ENCODE measurements around the gene LUC7L3.
A peak's percentile ranks its signal among the peaks of the same experiment; 100 is the strongest.

Gene LUC7L3

DNA sequence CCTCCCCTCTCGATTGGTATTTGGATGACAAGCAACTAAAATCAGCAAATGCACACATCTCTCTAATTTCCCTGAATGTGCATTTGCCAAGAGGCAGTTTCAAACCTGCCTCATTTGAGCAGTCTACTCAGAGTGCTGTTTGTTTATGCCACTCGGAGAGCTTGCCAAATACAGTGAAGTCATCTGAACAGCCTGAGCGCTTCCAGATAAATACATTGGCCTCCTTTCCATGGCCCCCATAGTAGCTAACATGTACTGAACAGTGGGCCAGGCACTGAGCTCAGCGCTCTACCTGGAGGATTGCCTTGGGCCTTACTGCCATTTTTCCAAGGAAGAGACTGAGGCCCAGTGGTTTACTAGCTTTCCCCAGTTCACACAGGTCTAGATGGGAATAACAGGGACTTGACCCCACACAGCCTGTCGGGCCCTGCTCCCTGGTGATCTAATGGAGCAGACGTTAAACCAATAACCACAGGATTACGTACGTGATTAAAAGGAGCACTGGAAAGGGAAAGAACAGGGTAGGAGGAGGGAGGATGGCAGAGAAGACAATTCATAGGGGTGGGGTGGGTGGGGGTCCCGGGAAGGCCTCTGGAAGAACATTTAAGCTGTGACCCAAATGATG, 66.7 kb downstream of the LUC7L3 start:
- Histone ChIP-seq H3K27ac (replicated peaks) (no peak overlapping the region), H3K27me3 (ENCODE audit: insufficient read depth, poor library complexity, severe bottlenecking) (no peaks in the 10 kb centered on the region), H3K4me3 (replicated peaks; ENCODE audit: insufficient read depth, low read length) (no peak overlapping the region)
- no peak for DNase-seq (ENCODE audit: low read depth in 1 of 2, low spot score in 1 of 2)
- TF ChIP-seq POLR2AphosphoS5 (IDR thresholded peaks at IDR 0.05; ENCODE audit: low read depth) (no peak), GABPA (IDR thresholded peaks at IDR 0.05; ENCODE audit: low read depth) (no peak)
- TF ChIP-seq, protein P1, sequence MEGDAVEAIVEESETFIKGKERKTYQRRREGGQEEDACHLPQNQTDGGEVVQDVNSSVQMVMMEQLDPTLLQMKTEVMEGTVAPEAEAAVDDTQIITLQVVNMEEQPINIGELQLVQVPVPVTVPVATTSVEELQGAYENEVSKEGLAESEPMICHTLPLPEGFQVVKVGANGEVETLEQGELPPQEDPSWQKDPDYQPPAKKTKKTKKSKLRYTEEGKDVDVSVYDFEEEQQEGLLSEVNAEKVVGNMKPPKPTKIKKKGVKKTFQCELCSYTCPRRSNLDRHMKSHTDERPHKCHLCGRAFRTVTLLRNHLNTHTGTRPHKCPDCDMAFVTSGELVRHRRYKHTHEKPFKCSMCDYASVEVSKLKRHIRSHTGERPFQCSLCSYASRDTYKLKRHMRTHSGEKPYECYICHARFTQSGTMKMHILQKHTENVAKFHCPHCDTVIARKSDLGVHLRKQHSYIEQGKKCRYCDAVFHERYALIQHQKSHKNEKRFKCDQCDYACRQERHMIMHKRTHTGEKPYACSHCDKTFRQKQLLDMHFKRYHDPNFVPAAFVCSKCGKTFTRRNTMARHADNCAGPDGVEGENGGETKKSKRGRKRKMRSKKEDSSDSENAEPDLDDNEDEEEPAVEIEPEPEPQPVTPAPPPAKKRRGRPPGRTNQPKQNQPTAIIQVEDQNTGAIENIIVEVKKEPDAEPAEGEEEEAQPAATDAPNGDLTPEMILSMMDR (IDR thresholded peaks at IDR 0.05; ENCODE audit: insufficient read depth, low read length): no peak

DNA sequence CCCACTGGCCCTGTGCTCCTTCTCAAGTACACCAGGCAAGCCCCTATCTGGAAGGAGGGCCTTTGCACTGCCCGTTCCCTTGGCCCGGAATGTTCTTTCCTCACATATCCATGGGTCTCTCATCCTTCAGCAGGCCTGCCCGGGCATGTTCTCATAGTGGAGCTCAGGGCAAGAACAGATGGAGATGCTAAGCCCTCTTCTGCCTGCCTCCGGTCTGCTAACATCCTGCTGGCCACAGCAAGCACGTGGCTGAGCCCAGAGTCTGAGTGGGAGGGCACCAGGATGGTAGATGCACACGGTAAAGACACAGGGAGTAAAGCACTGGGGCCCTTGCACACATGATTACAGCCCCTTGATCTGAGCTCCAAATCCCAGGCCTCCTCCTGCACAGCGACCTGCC, 67.7 kb downstream of the LUC7L3 start:
- no peak overlapping the region for H3K27ac ChIP-seq (replicated peaks)
- no peaks in the 10 kb centered on the region for H3K27me3 ChIP-seq (ENCODE audit: insufficient read depth, poor library complexity, severe bottlenecking)
- no peak for DNase-seq (ENCODE audit: low read depth in 1 of 2, low spot score in 1 of 2)
- TF ChIP-seq SPI1 (IDR thresholded peaks at IDR 0.05; ENCODE audit: borderline replicate concordance, low read depth) (no peak), GABPA (IDR thresholded peaks at IDR 0.05; ENCODE audit: low read depth) (no peak), POLR2AphosphoS5 (IDR thresholded peaks at IDR 0.05; ENCODE audit: low read depth) (no peak)
- TF ChIP-seq, protein P2, sequence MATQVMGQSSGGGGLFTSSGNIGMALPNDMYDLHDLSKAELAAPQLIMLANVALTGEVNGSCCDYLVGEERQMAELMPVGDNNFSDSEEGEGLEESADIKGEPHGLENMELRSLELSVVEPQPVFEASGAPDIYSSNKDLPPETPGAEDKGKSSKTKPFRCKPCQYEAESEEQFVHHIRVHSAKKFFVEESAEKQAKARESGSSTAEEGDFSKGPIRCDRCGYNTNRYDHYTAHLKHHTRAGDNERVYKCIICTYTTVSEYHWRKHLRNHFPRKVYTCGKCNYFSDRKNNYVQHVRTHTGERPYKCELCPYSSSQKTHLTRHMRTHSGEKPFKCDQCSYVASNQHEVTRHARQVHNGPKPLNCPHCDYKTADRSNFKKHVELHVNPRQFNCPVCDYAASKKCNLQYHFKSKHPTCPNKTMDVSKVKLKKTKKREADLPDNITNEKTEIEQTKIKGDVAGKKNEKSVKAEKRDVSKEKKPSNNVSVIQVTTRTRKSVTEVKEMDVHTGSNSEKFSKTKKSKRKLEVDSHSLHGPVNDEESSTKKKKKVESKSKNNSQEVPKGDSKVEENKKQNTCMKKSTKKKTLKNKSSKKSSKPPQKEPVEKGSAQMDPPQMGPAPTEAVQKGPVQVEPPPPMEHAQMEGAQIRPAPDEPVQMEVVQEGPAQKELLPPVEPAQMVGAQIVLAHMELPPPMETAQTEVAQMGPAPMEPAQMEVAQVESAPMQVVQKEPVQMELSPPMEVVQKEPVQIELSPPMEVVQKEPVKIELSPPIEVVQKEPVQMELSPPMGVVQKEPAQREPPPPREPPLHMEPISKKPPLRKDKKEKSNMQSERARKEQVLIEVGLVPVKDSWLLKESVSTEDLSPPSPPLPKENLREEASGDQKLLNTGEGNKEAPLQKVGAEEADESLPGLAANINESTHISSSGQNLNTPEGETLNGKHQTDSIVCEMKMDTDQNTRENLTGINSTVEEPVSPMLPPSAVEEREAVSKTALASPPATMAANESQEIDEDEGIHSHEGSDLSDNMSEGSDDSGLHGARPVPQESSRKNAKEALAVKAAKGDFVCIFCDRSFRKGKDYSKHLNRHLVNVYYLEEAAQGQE (IDR thresholded peaks at IDR 0.05; ENCODE audit: insufficient replicate concordance, low read depth): no peak
- TF ChIP-seq, protein P1 (IDR thresholded peaks at IDR 0.05; ENCODE audit: insufficient read depth, low read length): no peak
- H3K4me3 ChIP-seq (replicated peaks; ENCODE audit: insufficient read depth, low read length): no peak overlapping the region

DNA sequence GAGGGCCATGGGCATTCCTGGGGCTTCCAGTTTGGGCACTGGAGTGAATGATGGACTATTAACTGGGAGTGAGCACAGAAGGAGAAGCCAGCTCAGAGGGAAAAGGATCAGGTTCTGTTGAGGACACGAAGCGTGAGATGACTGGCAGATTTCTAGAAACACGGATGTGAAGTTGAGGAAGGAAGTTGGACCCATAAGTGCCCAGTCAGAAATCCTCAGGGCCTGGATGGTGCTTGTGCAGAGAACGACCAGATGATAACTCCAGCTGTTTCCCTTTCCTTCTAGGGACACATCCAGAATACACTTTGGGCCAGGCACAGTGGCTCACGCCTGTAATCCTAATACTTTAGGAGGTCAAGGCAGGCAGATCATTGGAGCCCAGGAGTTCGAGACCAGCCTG, 71.2 kb downstream of the LUC7L3 start:
- Histone ChIP-seq H3K27ac (replicated peaks) (no peak overlapping the region), H3K27me3 (ENCODE audit: insufficient read depth, poor library complexity, severe bottlenecking) (no peaks in the 10 kb centered on the region), H3K4me3 (replicated peaks; ENCODE audit: insufficient read depth, low read length) (no peak overlapping the region)
- TF ChIP-seq SPI1 (IDR thresholded peaks at IDR 0.05; ENCODE audit: borderline replicate concordance, low read depth) (peak; percentile 29; the same call in 1 of the 2 replicates), POLR2AphosphoS5 (IDR thresholded peaks at IDR 0.05; ENCODE audit: low read depth) (no peak)
- peak in 1 of 2 experiments; percentile 38 for DNase-seq (ENCODE audit: low read depth in 1 of 2, low spot score in 1 of 2)

DNA sequence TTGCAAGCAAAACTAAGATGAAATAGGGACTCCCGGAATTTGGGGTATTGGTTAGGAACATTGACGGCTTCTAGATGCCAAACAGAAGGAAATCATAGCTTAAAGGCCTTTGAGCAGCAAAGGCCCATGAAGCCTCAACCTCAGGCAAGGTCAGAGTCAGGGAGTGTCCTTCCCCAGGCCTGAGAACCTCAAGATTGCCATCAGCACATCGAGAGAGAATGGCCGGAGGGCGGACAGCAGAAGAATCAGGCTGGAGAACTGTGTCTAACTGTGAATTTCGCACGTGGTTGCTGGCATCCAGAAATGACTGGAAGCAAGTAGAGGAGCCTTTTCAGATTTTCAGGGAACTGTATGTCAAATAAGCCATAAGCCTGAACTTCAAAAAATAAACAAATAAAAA, 72.7 kb downstream of the LUC7L3 start:
- no peaks in the 10 kb centered on the region for H3K27me3 ChIP-seq (ENCODE audit: insufficient read depth, poor library complexity, severe bottlenecking)
- TF ChIP-seq GABPA (IDR thresholded peaks at IDR 0.05; ENCODE audit: low read depth) (no peak), POLR2AphosphoS5 (IDR thresholded peaks at IDR 0.05; ENCODE audit: low read depth) (no peak), SPI1 (IDR thresholded peaks at IDR 0.05; ENCODE audit: borderline replicate concordance, low read depth) (no peak)
- TF ChIP-seq, protein P2 (IDR thresholded peaks at IDR 0.05; ENCODE audit: insufficient replicate concordance, low read depth): no peak
- TF ChIP-seq, protein P1 (IDR thresholded peaks at IDR 0.05; ENCODE audit: insufficient read depth, low read length): no peak
- no peak overlapping the region for H3K4me3 ChIP-seq (replicated peaks; ENCODE audit: insufficient read depth, low read length)
- H3K27ac ChIP-seq (replicated peaks): no peak overlapping the region
- no peak for DNase-seq (ENCODE audit: low read depth in 1 of 2, low spot score in 1 of 2)
